PC-3 (cell line): Measurements from ENCODE around the gene CRYL1. TPM values are rescaled to one million over a fixed set of nuclear protein-coding genes. Genes with fewer than 3 reads are reported as not detected.
A peak's percentile ranks its signal among the peaks of the same experiment; 100 is the strongest.

Experiments used
- ATAC-seq: fragments of 200-7000 bp; cut with Tn5 transposase; 2 replicates; pipeline ENCODE4 v1.9.1; 2020; ENCODE audit warnings: mild to moderate bottlenecking, moderate library complexity
- BruUV-seq: library from RNA; stranded (reverse); fragments of 400-500 nt; replicated peaks from 2 replicates; lab custom pipeline; 2021; lab: Mats Ljungman, UMichigan
- CTCF ChIA-PET: fragments of 300-600 bp; sonication (Branson Sonifier 250); formaldehyde crosslinking; loops from one replicate; lab custom pipeline; 2022; ENCODE audit warnings: antibody characterized with exemption; lab: Charles Lee
- POLR2A ChIA-PET: fragments of 300-600 bp; sonication (Branson Sonifier 250); formaldehyde crosslinking; loops from one replicate; lab custom pipeline; 2022; ENCODE audit warnings: antibody characterized with exemption; ENCODE audit not compliant: unreplicated experiment; lab: Charles Lee
- DNase-seq: peaks from one replicate; pipeline ENCODE4 v3.0.0-alpha.2; 2015
- H2AFZ ChIP-seq: fragments of 300-600 bp; sonication (generic); 2 replicates; pipeline ENCODE4 v1.6.0; 2016; ENCODE audit warnings: antibody characterized with exemption, low read length
- H3F3A ChIP-seq: fragments of 300-600 bp; sonication (generic); one replicate; pipeline ENCODE4 v1.6.0; 2017; ENCODE audit warnings: antibody characterized with exemption, low read length, control low read depth, mild to moderate bottlenecking; ENCODE audit not compliant: unreplicated experiment
- H3K27ac ChIP-seq: fragments of 300-600 bp; sonication (generic); 2 replicates; pipeline ENCODE4 v1.5.1; 2016; ENCODE audit warnings: mild to moderate bottlenecking, low read length
- H3K27me3 ChIP-seq: fragments of 300-600 bp; sonication (generic); 2 replicates; pipeline ENCODE4 v1.6.1; 2016; ENCODE audit warnings: low read length, mixed read lengths
- H3K36me3 ChIP-seq: fragments of 300-600 bp; sonication (generic); 2 replicates; pipeline ENCODE4 v1.6.1; 2016; ENCODE audit warnings: low read depth, mixed run types, low read length, mixed read lengths
- H3K4me1 ChIP-seq: fragments of 300-600 bp; sonication (generic); 2 replicates; pipeline ENCODE4 v1.5.1; 2016; ENCODE audit warnings: low read length; ENCODE audit not compliant: insufficient read depth
- H3K4me2 ChIP-seq: fragments of 300-600 bp; sonication (generic); 2 replicates; pipeline ENCODE4 v1.6.0; 2016; ENCODE audit warnings: low read length
- H3K4me3 ChIP-seq: fragments of 300-600 bp; sonication (generic); 2 replicates; pipeline ENCODE4 v1.5.1; 2016; ENCODE audit warnings: mild to moderate bottlenecking, low read length, mixed read lengths
- H3K79me2 ChIP-seq: fragments of 300-600 bp; sonication (generic); 2 replicates; pipeline ENCODE4 v1.6.1; 2017; ENCODE audit warnings: low read length, mixed read lengths
- H3K9ac ChIP-seq: fragments of 300-600 bp; sonication (generic); 2 replicates; pipeline ENCODE4 v1.6.0; 2016; ENCODE audit warnings: mild to moderate bottlenecking, low read length
- H3K9me2 ChIP-seq: fragments of 300-600 bp; sonication (generic); replicated peaks from 2 replicates; pipeline ENCODE4 v1.6.1; 2016; ENCODE audit warnings: mixed run types, low read length, mixed read lengths
- H3K9me3 ChIP-seq: fragments of 300-600 bp; sonication (generic); 2 replicates; pipeline ENCODE4 v1.6.1; 2016; ENCODE audit warnings: low read length, mixed read lengths
- H4K20me1 ChIP-seq: fragments of 300-600 bp; sonication (generic); 2 replicates; pipeline ENCODE4 v1.6.1; 2016; ENCODE audit warnings: low read length, mixed read lengths
- CTCF ChIP-seq: fragments of 300-600 bp; sonication (generic); conservative IDR thresholded peaks from 2 replicates; pipeline ENCODE4 v1.5.1; 2017; ENCODE audit warnings: antibody characterized with exemption, low read depth, mild to moderate bottlenecking, low read length
- EZH2 ChIP-seq: fragments of 300-600 bp; sonication (generic); IDR thresholded peaks from one replicate; pipeline ENCODE4 v1.6.1; 2017; ENCODE audit warnings: antibody characterized with exemption, mild to moderate bottlenecking, low read length; ENCODE audit not compliant: unreplicated experiment
- EZH2phosphoT487 ChIP-seq: fragments of 300-600 bp; sonication (generic); IDR thresholded peaks from 2 replicates; pipeline ENCODE4 v1.6.1; 2018; ENCODE audit warnings: mild to moderate bottlenecking, antibody characterized with exemption, low read length, borderline replicate concordance
- intact Hi-C: fragments of 100-400 bp; cut with micrococcal nuclease; formaldehyde crosslinking; loops from 2 replicates; pipeline ENCODE4 v1.9.0; 2023
- total RNA-seq: library from RNA; depleted of rRNA; stranded (reverse); fragments of >200 nt; gene quantifications from 2 replicates; pipeline ENCODE4 v1.2.3, GENCODE V29; 2014

Gene CRYL1
- total RNA-seq, 1 experiment from 2014 or later, result 20.8 TPM

GRCh38 chr13:20441879-20442278 lies 83.8 kb downstream of the CRYL1 start:
- no peaks in the 10 kb centered on the region for H3K27me3 ChIP-seq
- no peak for TF ChIP-seq CTCF
- TF ChIP-seq EZH2, result no peak
- no peak for TF ChIP-seq EZH2phosphoT487
- H3K9me2 ChIP-seq, result no peaks in the 10 kb centered on the region
- peak; percentile 94 for ATAC-seq
- ChIA-PET POLR2A (interaction anchor here (0.7 kb wide), 1 partner anchor 72 kb away, joined by 5 read pairs; no protein-coding TSS in a partner anchor), CTCF (interaction anchor here (0.6 to 0.9 kb wide), 2 partner anchors 22 to 244 kb away, joined by 5 to 7 read pairs; no protein-coding TSS in a partner anchor)
- peak overlapping the region; percentile 67 for H3K4me2 ChIP-seq
- H3K9ac ChIP-seq, result peak overlapping the region; percentile 70
- H3K9me3 ChIP-seq, result 0 out of 2 replicates have a peak, but pooled peaks cover 6% of the 10 kb centered on the region
- peak overlapping the region; percentile 17; the same call in 1 of the 2 replicates for H3K4me3 ChIP-seq
- no peaks in the 10 kb centered on the region for H3K79me2 ChIP-seq
- H3K4me1 ChIP-seq, result peaks cover 31% of the 10 kb centered on the region
- H4K20me1 ChIP-seq, result no peaks in the 10 kb centered on the region
- H2AFZ ChIP-seq, result 0 out of 2 replicates have a peak overlapping the region, but pooled peaks have one; percentile 24
- BruUV-seq, result no TSS peak
- H3F3A ChIP-seq, result peaks cover 9% of the 10 kb centered on the region
- DNase-seq, result peak; percentile 95
- peaks cover 3% of the 10 kb centered on the region; the same call in 1 of the 2 replicates for H3K36me3 ChIP-seq
- intact Hi-C loops, result loop anchor here (1.0 to 5.0 kb wide), 4 partner anchors 23 to 250 kb away; partner anchors contain the start of gene GJB2
- H3K27ac ChIP-seq, result peak overlapping the region; percentile 95

- no peak for TF ChIP-seq EZH2phosphoT487
- no peak for TF ChIP-seq CTCF
- no peak for TF ChIP-seq EZH2
- peaks cover 3% of the 10 kb centered on the region; the same call in 1 of the 2 replicates for H3K36me3 ChIP-seq
- no peak overlapping the region for H2AFZ ChIP-seq
- no peak overlapping the region for H3K4me3 ChIP-seq
- H4K20me1 ChIP-seq, result no peaks in the 10 kb centered on the region
- peak overlapping the region; percentile 95 for H3K27ac ChIP-seq
- H3K9me2 ChIP-seq, result no peaks in the 10 kb centered on the region
- peak overlapping the region; percentile 39 for H3K4me2 ChIP-seq
- BruUV-seq, result no TSS peak
- peaks cover 31% of the 10 kb centered on the region for H3K4me1 ChIP-seq
- intact Hi-C loops, result loop anchor here (5.0 kb wide), 1 partner anchor 249 kb away; the partner anchor contains the start of gene GJB2
- DNase-seq, result no peak
- H3K79me2 ChIP-seq, result no peaks in the 10 kb centered on the region
- peaks cover 9% of the 10 kb centered on the region for H3F3A ChIP-seq
- ChIA-PET CTCF (no interaction called here), POLR2A (no interaction called here)
- 0 out of 2 replicates have a peak, but pooled peaks cover 6% of the 10 kb centered on the region for H3K9me3 ChIP-seq
- H3K9ac ChIP-seq, result peak overlapping the region; percentile 51
- no peaks in the 10 kb centered on the region for H3K27me3 ChIP-seq
- no peak for ATAC-seq
Measured at GRCh38 chr13:20441056-20441455, 84.6 kb downstream of the CRYL1 start.

DNA sequence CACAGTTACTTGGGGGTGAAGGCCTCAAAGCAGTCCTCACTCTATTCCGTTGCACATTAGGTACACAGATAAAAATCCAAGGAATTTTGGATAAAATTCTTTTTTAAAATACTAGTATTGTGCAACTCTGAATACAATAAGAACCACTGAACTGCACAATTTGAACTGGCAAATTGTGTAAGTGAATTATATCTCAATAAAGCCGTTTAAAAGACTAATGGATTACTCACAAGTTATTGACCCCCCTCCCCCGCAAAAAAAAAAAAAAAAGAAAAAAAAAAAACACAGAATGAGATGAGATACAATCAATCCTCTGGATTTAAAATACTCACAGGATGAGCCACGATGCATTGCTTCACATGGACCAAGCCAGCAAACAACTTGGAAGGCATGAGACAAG lies 86.4 kb downstream of the CRYL1 start:
- Histone ChIP-seq H3K9me3 (no peaks in the 10 kb centered on the region), H3K9me2 (no peaks in the 10 kb centered on the region), H3K79me2 (no peaks in the 10 kb centered on the region), H3K27ac (no peak overlapping the region), H3K36me3 (no peaks in the 10 kb centered on the region), H2AFZ (no peak overlapping the region), H3K4me3 (no peak overlapping the region), H3K9ac (no peak overlapping the region), H3K4me1 (peaks cover 31% of the 10 kb centered on the region), H3K27me3 (no peaks in the 10 kb centered on the region), H3K4me2 (no peak overlapping the region), H4K20me1 (no peaks in the 10 kb centered on the region), H3F3A (peaks cover 9% of the 10 kb centered on the region)
- POLR2A ChIA-PET, result no interaction called here
- intact Hi-C loops, result no loop called here
- ATAC-seq, result no peak
- TF ChIP-seq EZH2phosphoT487 (no peak), CTCF (no peak), EZH2 (no peak)
- CTCF ChIA-PET, result no interaction called here
- BruUV-seq, result no TSS peak
- DNase-seq, result no peak
